ENCODE measurements around the gene R3HCC1L.

DNA sequence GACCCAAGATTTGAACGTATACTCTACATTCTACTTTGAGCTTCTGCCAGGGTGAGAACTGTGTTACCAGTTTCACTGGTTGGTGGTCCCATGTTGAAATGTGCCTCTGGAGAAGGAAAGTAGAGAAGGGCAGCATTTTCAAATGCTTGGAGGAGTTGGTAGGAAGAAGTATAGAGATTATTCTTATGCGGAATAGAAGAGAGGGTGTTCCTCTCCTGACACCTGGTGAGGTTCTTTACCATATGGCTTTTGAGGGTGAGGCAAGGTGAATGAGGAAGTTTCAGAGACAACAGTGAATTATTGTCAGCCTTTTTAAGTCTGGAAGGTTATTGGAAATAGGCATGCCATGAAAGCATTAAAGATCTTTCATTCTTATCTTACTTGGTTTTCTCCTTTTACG lies 34.3 kb downstream of the R3HCC1L start:
- TF ChIP-seq POLR2A (IDR thresholded peaks at IDR 0.05; ENCODE audit: low read depth, low read length), result no peak
- TF ChIP-seq, protein P1, sequence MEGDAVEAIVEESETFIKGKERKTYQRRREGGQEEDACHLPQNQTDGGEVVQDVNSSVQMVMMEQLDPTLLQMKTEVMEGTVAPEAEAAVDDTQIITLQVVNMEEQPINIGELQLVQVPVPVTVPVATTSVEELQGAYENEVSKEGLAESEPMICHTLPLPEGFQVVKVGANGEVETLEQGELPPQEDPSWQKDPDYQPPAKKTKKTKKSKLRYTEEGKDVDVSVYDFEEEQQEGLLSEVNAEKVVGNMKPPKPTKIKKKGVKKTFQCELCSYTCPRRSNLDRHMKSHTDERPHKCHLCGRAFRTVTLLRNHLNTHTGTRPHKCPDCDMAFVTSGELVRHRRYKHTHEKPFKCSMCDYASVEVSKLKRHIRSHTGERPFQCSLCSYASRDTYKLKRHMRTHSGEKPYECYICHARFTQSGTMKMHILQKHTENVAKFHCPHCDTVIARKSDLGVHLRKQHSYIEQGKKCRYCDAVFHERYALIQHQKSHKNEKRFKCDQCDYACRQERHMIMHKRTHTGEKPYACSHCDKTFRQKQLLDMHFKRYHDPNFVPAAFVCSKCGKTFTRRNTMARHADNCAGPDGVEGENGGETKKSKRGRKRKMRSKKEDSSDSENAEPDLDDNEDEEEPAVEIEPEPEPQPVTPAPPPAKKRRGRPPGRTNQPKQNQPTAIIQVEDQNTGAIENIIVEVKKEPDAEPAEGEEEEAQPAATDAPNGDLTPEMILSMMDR (conservative IDR thresholded peaks at IDR 0.05; ENCODE audit: low read depth, low read length), result no peak
- no peak for TF ChIP-seq RAD21 (IDR thresholded peaks at IDR 0.05; ENCODE audit: low read length)
- no peak for TF ChIP-seq BHLHE40 (IDR thresholded peaks at IDR 0.05; ENCODE audit: low read depth, low read length)
- no peak for TF ChIP-seq NFE2L2 (IDR thresholded peaks at IDR 0.05; ENCODE audit: low read depth, low read length)
- TF ChIP-seq, protein P2, sequence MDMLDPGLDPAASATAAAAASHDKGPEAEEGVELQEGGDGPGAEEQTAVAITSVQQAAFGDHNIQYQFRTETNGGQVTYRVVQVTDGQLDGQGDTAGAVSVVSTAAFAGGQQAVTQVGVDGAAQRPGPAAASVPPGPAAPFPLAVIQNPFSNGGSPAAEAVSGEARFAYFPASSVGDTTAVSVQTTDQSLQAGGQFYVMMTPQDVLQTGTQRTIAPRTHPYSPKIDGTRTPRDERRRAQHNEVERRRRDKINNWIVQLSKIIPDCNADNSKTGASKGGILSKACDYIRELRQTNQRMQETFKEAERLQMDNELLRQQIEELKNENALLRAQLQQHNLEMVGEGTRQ (IDR thresholded peaks at IDR 0.05; ENCODE audit: low read depth, low read length), result no peak
- TF ChIP-seq SMC3 (IDR thresholded peaks at IDR 0.05; ENCODE audit: low read depth, low read length), result no peak
- no peak for TF ChIP-seq MAFK (IDR thresholded peaks at IDR 0.05; ENCODE audit: low read depth, low read length)
- TF ChIP-seq CEBPB (IDR thresholded peaks at IDR 0.05; ENCODE audit: low read depth, low read length), result no peak
